Effector memory CD4-positive, alpha-beta T cell (primary cell): Measurements from ENCODE around the gene CHRNA9.

Experiments used
- DNase-seq, 3 donors: peaks; one replicate each; pipeline ENCODE4 v3.0.0-alpha.2; 2020
- H3K27ac ChIP-seq: 2 replicates; pipeline ENCODE4 v1.7.0; 2013; ENCODE audit warnings: mild to moderate bottlenecking, low read length, moderate library complexity; ENCODE audit not compliant: insufficient read depth, poor library complexity, severe bottlenecking
- H3K27me3 ChIP-seq: replicated peaks from 2 replicates; pipeline ENCODE4 v1.7.0; 2013; ENCODE audit warnings: mild to moderate bottlenecking, low read length; ENCODE audit not compliant: insufficient read depth, control insufficient read depth, poor library complexity, severe bottlenecking
- H3K36me3 ChIP-seq: 2 replicates; pipeline ENCODE4 v1.7.0; 2013; ENCODE audit warnings: mild to moderate bottlenecking, low read length, moderate library complexity; ENCODE audit not compliant: control insufficient read depth, insufficient read depth
- H3K4me1 ChIP-seq: 2 replicates; pipeline ENCODE4 v1.7.0; 2013; ENCODE audit warnings: low read length, mild to moderate bottlenecking; ENCODE audit not compliant: control insufficient read depth, insufficient read depth, poor library complexity, severe bottlenecking
- H3K4me3 ChIP-seq: 2 replicates; pipeline ENCODE4 v1.7.0; 2013; ENCODE audit warnings: low read length, low read depth, mild to moderate bottlenecking; ENCODE audit not compliant: insufficient read depth, poor library complexity, severe bottlenecking
- H3K9me3 ChIP-seq: 2 replicates; pipeline ENCODE4 v1.7.0; 2013; ENCODE audit warnings: mild to moderate bottlenecking, low read length, moderate library complexity; ENCODE audit not compliant: control insufficient read depth

The CHRNA9 gene

GRCh38 chr4:40299126-40299525, 36.0 kb upstream of the CHRNA9 start:
- Histone ChIP-seq H3K9me3 (no peaks in the 10 kb centered on the region), H3K4me1 (peaks cover 48% of the 10 kb centered on the region), H3K4me3 (no peak overlapping the region), H3K27me3 (no peaks in the 10 kb centered on the region), H3K36me3 (no peaks in the 10 kb centered on the region), H3K27ac (peak overlapping the region; percentile 79)
- no peak for DNase-seq

DNA sequence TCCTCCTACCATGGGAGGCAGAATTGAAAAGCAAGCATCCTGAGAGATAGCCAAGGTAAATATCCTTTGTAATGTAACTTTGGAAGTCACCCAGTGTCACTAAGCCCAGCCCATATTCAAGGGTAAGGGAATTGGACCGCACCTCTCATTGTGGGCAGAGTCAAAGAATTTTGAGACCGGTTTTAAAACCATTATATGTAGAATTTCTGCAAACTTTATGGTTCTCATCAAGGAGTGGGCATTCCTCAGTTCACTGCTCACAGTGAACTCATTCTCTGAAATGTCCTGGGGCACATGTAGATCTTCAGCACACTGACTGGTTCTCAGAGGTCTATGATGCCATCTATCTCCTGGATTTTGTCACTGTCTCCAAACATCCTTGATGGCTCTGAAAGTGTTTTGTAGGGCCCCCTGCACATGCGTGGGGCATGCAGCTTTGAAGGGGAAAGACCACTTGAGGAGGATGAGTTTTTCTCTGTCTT, 35.3 kb upstream of the CHRNA9 start:
- Histone ChIP-seq H3K9me3 (no peaks in the 10 kb centered on the region), H3K27ac (peak overlapping the region; percentile 79), H3K27me3 (no peaks in the 10 kb centered on the region), H3K4me3 (no peak overlapping the region), H3K36me3 (peaks cover 3% of the 10 kb centered on the region), H3K4me1 (peaks cover 48% of the 10 kb centered on the region)
- DNase-seq, result no peak

GRCh38 chr4:40300371-40301162, 34.6 kb upstream of the CHRNA9 start:
- peak overlapping the region; percentile 79 for H3K27ac ChIP-seq
- H3K4me3 ChIP-seq, result no peak overlapping the region
- H3K9me3 ChIP-seq, result no peaks in the 10 kb centered on the region
- peaks cover 3% of the 10 kb centered on the region for H3K36me3 ChIP-seq
- peaks cover 55% of the 10 kb centered on the region for H3K4me1 ChIP-seq
- H3K27me3 ChIP-seq, result no peaks in the 10 kb centered on the region
- DNase-seq, result no peak

GRCh38 chr4:40301603-40302002, 33.5 kb upstream of the CHRNA9 start:
- Histone ChIP-seq H3K27me3 (no peaks in the 10 kb centered on the region), H3K4me3 (no peak overlapping the region), H3K36me3 (peaks cover 3% of the 10 kb centered on the region), H3K9me3 (no peaks in the 10 kb centered on the region), H3K4me1 (peaks cover 66% of the 10 kb centered on the region), H3K27ac (peak overlapping the region; percentile 79)
- peak; percentile 44 to 75 (median 49) for DNase-seq

DNA sequence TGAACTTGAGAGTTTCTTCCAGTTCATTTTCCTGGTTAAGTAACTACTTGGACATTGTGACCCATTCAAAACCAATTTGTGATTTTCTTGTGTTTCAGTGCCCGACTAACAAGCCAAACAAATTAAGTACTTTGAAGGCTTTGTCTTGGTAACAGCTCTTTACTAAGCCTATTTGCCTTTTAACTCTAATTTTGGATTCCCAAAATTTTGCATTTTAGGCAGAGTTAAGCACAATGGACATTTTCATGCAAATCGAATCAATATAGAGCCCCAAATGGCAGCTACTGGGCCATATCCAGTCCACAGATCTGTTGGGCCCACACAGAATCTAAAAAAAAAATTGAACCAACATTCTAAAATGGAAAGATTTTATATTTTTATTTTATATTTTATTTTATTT, 31.4 kb upstream of the CHRNA9 start:
- H3K36me3 ChIP-seq, result peaks cover 3% of the 10 kb centered on the region
- no peak for DNase-seq
- peaks cover 84% of the 10 kb centered on the region for H3K4me1 ChIP-seq
- no peak overlapping the region for H3K4me3 ChIP-seq
- H3K27me3 ChIP-seq, result no peaks in the 10 kb centered on the region
- H3K27ac ChIP-seq, result no peak overlapping the region
- H3K9me3 ChIP-seq, result no peaks in the 10 kb centered on the region

DNA sequence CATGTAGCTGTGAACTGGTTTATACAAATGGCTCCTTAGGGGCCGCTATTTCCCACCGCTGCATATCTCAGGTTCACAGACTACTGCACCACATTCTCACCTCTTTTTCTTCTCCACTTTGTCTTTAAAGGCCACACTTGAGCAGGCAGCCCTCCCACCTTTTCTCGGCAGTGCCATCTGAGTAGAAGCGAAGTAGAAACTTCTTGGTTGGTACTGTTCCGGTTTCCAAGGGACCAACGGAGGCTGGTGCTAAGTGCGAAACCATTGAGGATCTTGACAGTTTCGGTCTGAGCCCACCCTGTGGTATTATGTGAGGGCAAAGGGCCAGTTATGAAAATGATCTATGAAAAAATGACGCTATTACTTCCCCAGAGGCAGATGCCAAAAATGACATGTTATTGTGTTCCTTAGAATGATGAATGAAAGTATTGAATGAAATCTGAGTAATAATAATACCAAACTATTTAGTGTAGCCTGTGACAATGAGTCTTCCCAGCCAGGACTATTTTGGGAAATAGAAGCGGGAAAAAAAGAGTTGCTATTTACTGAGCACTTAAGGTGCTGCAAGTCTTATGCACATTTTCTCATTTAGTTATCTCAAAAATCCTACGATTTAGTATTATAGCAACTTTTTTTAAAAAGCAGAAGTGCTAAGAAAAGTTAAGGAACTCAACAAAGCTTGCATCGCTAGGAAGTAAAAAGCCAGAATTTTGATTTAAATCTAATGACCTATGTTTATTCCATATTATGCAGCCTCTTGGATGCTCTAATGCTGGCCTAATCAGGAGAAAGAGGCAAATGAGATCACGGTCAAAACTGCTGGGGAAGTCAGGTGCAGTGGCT, 29.6 kb upstream of the CHRNA9 start:
- DNase-seq, result no peak

GRCh38 chr4:40306226-40306625, 28.9 kb upstream of the CHRNA9 start:
- Histone ChIP-seq H3K36me3 (peaks cover 3% of the 10 kb centered on the region), H3K4me3 (no peak overlapping the region), H3K27me3 (no peaks in the 10 kb centered on the region), H3K27ac (peak overlapping the region; percentile 83), H3K4me1 (peaks cover 73% of the 10 kb centered on the region), H3K9me3 (no peaks in the 10 kb centered on the region)
- no peak for DNase-seq

More for the DNA sequence above, 29.6 kb upstream of the CHRNA9 start:
- no peaks in the 10 kb centered on the region for H3K9me3 ChIP-seq
- H3K36me3 ChIP-seq, result peaks cover 3% of the 10 kb centered on the region
- H3K4me3 ChIP-seq, result no peak overlapping the region
- H3K4me1 ChIP-seq, result peaks cover 79% of the 10 kb centered on the region
- no peaks in the 10 kb centered on the region for H3K27me3 ChIP-seq
- H3K27ac ChIP-seq, result peak overlapping the region; percentile 83

- H3K27me3 ChIP-seq, result no peaks in the 10 kb centered on the region
- no peak overlapping the region for H3K4me3 ChIP-seq
- H3K36me3 ChIP-seq, result peaks cover 3% of the 10 kb centered on the region
- H3K4me1 ChIP-seq, result peaks cover 66% of the 10 kb centered on the region
- H3K27ac ChIP-seq, result peak overlapping the region; percentile 83
- H3K9me3 ChIP-seq, result no peaks in the 10 kb centered on the region
- no peak for DNase-seq
Observed at GRCh38 chr4:40306976-40307375, 28.2 kb upstream of the CHRNA9 start.

GRCh38 chr4:40307627-40308497, 27.3 kb upstream of the CHRNA9 start:
- no peak overlapping the region for H3K4me3 ChIP-seq

More at GRCh38 chr4:40307627-40308497, 27.3 kb upstream of the CHRNA9 start:
- no peaks in the 10 kb centered on the region for H3K27me3 ChIP-seq
- H3K4me1 ChIP-seq, result peaks cover 58% of the 10 kb centered on the region
- H3K36me3 ChIP-seq, result peaks cover 3% of the 10 kb centered on the region
- no peaks in the 10 kb centered on the region for H3K9me3 ChIP-seq
- H3K27ac ChIP-seq, result peak overlapping the region; percentile 83
- peak; percentile 42 to 65 (median 43) for DNase-seq
